ENCODE data around the gene KCNH1.

Gene KCNH1

DNA sequence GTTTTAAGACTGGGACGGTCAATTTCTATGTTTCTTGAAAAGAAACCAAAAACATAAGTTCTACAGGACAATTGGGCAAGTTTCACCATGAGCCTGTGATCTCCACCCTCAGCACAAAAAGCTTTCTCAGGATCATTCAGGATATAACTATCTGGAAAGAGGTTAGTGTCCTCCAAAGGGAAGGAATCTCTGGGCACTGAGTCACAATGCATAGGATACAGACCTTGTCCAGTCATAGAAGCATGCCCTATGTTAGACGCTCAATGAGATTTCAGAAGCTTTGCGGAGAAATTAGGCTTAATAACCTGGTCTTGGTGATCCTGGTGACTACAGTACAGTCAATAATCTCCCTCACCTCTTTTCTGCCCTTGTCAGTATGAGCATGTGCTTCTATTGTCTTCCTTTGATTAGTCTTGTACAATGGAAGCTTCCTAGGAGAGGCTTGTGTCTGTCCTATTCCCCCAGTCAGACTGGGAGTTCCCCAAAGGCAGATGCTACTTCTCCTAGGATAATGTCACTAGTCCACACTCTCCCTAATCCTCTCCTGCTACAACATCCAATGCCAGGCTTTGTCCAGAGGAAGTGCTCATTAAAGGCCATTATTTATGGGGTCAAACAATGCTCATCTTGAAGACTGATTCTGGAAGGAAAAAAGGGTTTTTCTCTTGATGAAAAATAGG, 97.4 kb downstream of the KCNH1 start:
- no peak overlapping the region for H3K4me3 ChIP-seq (ENCODE audit: control insufficient read depth, low read depth, low read length)
- no peak for DNase-seq (ENCODE audit: low read depth)
- TF ChIP-seq, protein P1, sequence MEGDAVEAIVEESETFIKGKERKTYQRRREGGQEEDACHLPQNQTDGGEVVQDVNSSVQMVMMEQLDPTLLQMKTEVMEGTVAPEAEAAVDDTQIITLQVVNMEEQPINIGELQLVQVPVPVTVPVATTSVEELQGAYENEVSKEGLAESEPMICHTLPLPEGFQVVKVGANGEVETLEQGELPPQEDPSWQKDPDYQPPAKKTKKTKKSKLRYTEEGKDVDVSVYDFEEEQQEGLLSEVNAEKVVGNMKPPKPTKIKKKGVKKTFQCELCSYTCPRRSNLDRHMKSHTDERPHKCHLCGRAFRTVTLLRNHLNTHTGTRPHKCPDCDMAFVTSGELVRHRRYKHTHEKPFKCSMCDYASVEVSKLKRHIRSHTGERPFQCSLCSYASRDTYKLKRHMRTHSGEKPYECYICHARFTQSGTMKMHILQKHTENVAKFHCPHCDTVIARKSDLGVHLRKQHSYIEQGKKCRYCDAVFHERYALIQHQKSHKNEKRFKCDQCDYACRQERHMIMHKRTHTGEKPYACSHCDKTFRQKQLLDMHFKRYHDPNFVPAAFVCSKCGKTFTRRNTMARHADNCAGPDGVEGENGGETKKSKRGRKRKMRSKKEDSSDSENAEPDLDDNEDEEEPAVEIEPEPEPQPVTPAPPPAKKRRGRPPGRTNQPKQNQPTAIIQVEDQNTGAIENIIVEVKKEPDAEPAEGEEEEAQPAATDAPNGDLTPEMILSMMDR (conservative IDR thresholded peaks at IDR 0.05; ENCODE audit: control insufficient read depth, insufficient read depth, low read depth, low read length) = no peak

DNA sequence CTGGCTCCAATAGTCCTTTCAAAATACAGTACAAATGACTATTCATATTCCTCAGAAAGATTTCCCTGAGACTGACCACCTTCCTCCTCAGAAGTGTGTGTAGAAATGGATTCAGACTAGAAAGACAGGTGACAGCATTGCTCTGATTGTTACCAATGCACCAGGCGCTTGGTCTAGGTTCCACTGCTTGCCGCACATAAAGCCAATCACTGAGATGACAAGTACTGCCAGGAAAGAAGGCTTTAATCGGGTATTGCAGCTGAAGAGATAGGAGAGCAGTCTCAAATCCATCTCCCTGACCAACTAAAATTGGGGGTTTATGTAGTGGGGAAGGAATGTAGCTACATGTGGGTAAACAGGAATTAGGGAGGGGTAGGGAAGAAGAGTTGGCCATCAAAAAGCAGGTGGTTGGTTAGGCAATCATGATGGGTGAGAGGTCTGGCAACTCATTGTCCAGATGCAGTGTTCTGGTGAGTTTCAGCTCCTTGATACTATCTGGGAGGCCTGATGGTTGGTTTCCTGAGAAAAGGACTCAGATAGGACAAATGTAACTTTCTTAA, 98.0 kb downstream of the KCNH1 start:
- TF ChIP-seq, protein P1 (conservative IDR thresholded peaks at IDR 0.05; ENCODE audit: control insufficient read depth, insufficient read depth, low read depth, low read length) = no peak
- DNase-seq (ENCODE audit: low read depth) = no peak
- H3K4me3 ChIP-seq (ENCODE audit: control insufficient read depth, low read depth, low read length) = no peak overlapping the region

- TF ChIP-seq, protein P1 (conservative IDR thresholded peaks at IDR 0.05; ENCODE audit: control insufficient read depth, insufficient read depth, low read depth, low read length) = no peak
- no peak for DNase-seq (ENCODE audit: low read depth)
- no peak overlapping the region for H3K4me3 ChIP-seq (ENCODE audit: control insufficient read depth, low read depth, low read length)
Observed at GRCh38 chr1:211033921-211034525, 99.9 kb downstream of the KCNH1 start.

GRCh38 chr1:211024901-211025300, 109.0 kb downstream of the KCNH1 start:
- DNase-seq (ENCODE audit: low read depth) = no peak
- H3K4me3 ChIP-seq (ENCODE audit: control insufficient read depth, low read depth, low read length) = no peak overlapping the region
- TF ChIP-seq, protein P1 (conservative IDR thresholded peaks at IDR 0.05; ENCODE audit: control insufficient read depth, insufficient read depth, low read depth, low read length) = no peak

DNA sequence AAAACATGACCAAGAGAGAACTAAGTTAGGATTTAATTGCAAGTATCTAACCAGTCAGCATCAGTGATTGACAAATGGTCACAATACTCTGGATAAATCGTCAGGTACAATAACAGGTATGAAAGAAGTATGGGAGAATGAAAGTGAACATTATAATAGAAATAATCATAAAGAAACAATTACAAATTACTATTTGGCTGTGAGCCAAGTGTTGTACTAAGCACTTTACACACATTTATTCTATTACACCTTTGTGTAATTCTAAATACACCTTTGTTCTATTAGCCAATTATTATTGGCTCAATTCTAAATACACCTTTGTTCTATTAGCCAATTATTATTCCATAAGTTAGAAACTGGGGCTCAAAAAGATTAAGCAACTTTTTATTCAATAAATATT, 114.7 kb downstream of the KCNH1 start:
- H3K4me3 ChIP-seq (ENCODE audit: control insufficient read depth, low read depth, low read length) = no peak overlapping the region
- no peak for DNase-seq (ENCODE audit: low read depth)
- TF ChIP-seq, protein P1 (conservative IDR thresholded peaks at IDR 0.05; ENCODE audit: control insufficient read depth, insufficient read depth, low read depth, low read length) = no peak

DNA sequence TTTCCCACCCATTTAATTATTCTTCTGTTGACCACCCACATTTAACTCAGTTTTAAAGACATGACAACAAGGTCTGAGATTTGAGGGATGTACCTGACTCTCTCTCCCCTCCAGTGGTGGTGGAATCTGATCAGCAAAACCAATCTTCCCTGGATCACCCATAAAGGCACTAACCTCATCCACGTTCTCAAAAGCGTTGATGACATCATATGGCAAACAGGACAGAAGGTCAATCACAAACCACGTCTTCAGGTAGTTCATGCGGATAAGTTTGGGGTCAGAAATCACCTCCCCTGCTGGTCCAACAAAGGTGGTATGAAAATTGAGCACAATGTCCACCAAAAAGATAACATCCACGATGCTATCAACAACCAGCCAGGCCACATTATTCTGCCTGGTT, 115.3 kb downstream of the KCNH1 start:
- no peak for DNase-seq (ENCODE audit: low read depth)
- TF ChIP-seq, protein P1 (conservative IDR thresholded peaks at IDR 0.05; ENCODE audit: control insufficient read depth, insufficient read depth, low read depth, low read length) = no peak

More for the DNA sequence above, 115.3 kb downstream of the KCNH1 start:
- no peak overlapping the region for H3K4me3 ChIP-seq (ENCODE audit: control insufficient read depth, low read depth, low read length)
